ENCODE results near the gene STXBP1. TPM values are rescaled to one million over a fixed set of nuclear protein-coding genes. Genes with fewer than 3 reads are reported as not detected.

STXBP1 gene
- total and polyA plus RNA-seq, 2 experiments from 2014 or later: 48.6 to 50.4 TPM

DNA sequence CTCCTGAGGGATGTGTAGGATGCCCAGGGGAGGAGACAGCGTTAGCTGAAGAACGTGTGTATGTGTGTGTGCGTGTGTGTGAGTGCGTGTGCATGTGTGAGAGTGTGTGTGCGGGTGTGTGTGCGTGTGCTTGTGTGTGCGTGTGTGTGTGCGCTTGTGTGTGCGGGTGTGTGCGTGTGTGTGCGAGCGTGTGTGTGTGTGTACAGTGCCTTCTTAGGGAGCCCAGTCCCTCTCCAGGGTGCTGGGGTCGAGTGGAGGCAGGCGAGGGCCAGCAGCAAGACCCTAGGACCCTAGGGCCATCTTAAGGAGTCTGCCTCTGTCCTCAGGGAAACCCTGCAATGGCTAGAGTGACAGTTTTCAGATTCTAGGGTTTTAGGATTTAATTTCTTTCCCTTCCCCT lies 26.0 kb upstream of the STXBP1 start:
- Mint-ChIP-seq H3K27me3 (ENCODE audit: insufficient read depth, low read depth, poor library complexity) (peaks cover 15% of the 10 kb centered on the region), H3K36me3 (ENCODE audit: low read depth) (no peaks in the 10 kb centered on the region), H3K9me3 (no peaks in the 10 kb centered on the region), H3K4me1 (peaks cover 12% of the 10 kb centered on the region), H3K27ac (0 out of 2 replicates have a peak overlapping the region, but pooled peaks have one; percentile 9), H3K4me3 (no peak overlapping the region)
- H3K36me3 ChIP-seq (ENCODE audit: insufficient read depth): no peaks in the 10 kb centered on the region
- ATAC-seq (peak; percentile 14), DNase-seq (ENCODE audit: low spot score) (no peak)
- H3K79me2 ChIP-seq (replicated peaks; ENCODE audit: insufficient read depth): no peaks in the 10 kb centered on the region
- H3K4me3 ChIP-seq: no peak overlapping the region
- H3K27me3 ChIP-seq (ENCODE audit: insufficient read depth): no peaks in the 10 kb centered on the region
- H3K27ac ChIP-seq (ENCODE audit: low read depth): no peak overlapping the region
- no peaks in the 10 kb centered on the region for H3F3A ChIP-seq (replicated peaks; ENCODE audit: low read depth)
- TF ChIP-seq, protein P1, sequence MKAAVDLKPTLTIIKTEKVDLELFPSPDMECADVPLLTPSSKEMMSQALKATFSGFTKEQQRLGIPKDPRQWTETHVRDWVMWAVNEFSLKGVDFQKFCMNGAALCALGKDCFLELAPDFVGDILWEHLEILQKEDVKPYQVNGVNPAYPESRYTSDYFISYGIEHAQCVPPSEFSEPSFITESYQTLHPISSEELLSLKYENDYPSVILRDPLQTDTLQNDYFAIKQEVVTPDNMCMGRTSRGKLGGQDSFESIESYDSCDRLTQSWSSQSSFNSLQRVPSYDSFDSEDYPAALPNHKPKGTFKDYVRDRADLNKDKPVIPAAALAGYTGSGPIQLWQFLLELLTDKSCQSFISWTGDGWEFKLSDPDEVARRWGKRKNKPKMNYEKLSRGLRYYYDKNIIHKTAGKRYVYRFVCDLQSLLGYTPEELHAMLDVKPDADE (IDR thresholded peaks at IDR 0.05): 0 out of 2 replicates have a peak, but pooled peaks have one; percentile 10
- no peak for TF ChIP-seq EZH2 (IDR thresholded peaks at IDR 0.05; ENCODE audit: low read depth, unreplicated experiment)
- H3K9me2 ChIP-seq (ENCODE audit: insufficient read depth): no peaks in the 10 kb centered on the region
- no peaks in the 10 kb centered on the region; the same call in 1 of the 2 replicates for H3K4me1 ChIP-seq (ENCODE audit: insufficient read depth)
- no peak overlapping the region for H2AFZ ChIP-seq
- H4K20me1 ChIP-seq (replicated peaks; ENCODE audit: insufficient read depth): no peaks in the 10 kb centered on the region
- no peak overlapping the region for H3K4me2 ChIP-seq

DNA sequence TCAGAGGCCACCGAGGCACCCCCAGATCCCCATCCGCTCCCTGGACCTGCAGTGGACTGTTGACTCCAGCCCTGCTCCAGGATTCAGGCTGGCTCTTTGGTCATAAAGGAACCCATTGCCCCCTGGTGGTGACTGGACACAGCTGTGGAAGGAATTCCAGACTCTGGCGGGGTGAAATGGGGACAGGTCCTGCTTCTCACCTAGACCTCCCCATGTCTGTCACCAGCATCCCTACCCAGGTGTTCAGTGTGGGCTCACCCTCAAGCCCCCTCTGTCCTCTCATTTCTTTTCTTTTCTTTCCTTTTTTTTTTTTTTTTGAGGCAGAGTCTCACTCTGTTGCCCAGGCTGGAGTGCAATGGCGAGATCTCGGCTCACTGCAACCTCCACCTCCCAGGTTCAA lies 25.5 kb upstream of the STXBP1 start:
- Mint-ChIP-seq H3K27me3 (ENCODE audit: insufficient read depth, low read depth, poor library complexity) (peaks cover 15% of the 10 kb centered on the region), H3K36me3 (ENCODE audit: low read depth) (no peaks in the 10 kb centered on the region), H3K27ac (no peak overlapping the region), H3K4me1 (peaks cover 12% of the 10 kb centered on the region), H3K9me3 (no peaks in the 10 kb centered on the region), H3K4me3 (no peak overlapping the region)
- DNase-seq (ENCODE audit: low spot score): peak; percentile 97
- no peaks in the 10 kb centered on the region for H3F3A ChIP-seq (replicated peaks; ENCODE audit: low read depth)
- no peaks in the 10 kb centered on the region for H3K79me2 ChIP-seq (replicated peaks; ENCODE audit: insufficient read depth)
- no peaks in the 10 kb centered on the region for H4K20me1 ChIP-seq (replicated peaks; ENCODE audit: insufficient read depth)
- H3K4me1 ChIP-seq (ENCODE audit: insufficient read depth): no peaks in the 10 kb centered on the region; the same call in 1 of the 2 replicates
- no peak overlapping the region for H3K4me3 ChIP-seq
- H3K27me3 ChIP-seq (ENCODE audit: insufficient read depth): no peaks in the 10 kb centered on the region
- H3K4me2 ChIP-seq: no peak overlapping the region
- no peaks in the 10 kb centered on the region for H3K9me2 ChIP-seq (ENCODE audit: insufficient read depth)
- peak; percentile 95 for ATAC-seq
- H2AFZ ChIP-seq: no peak overlapping the region
- H3K36me3 ChIP-seq (ENCODE audit: insufficient read depth): no peaks in the 10 kb centered on the region
- no peak overlapping the region for H3K27ac ChIP-seq (ENCODE audit: low read depth)
- TF ChIP-seq STAT1 (IDR thresholded peaks at IDR 0.05; ENCODE audit: unreplicated experiment) (no peak), CREB1 (CRISPR knock-in tag; IDR thresholded peaks at IDR 0.05; ENCODE audit: low read depth) (no peak), JUNB (IDR thresholded peaks at IDR 0.05; ENCODE audit: unreplicated experiment) (no peak), ZNF114 (CRISPR knock-in tag; IDR thresholded peaks at IDR 0.05) (no peak), NANOG (IDR thresholded peaks at IDR 0.05; ENCODE audit: borderline replicate concordance) (no peak)
- TF ChIP-seq, protein P2, sequence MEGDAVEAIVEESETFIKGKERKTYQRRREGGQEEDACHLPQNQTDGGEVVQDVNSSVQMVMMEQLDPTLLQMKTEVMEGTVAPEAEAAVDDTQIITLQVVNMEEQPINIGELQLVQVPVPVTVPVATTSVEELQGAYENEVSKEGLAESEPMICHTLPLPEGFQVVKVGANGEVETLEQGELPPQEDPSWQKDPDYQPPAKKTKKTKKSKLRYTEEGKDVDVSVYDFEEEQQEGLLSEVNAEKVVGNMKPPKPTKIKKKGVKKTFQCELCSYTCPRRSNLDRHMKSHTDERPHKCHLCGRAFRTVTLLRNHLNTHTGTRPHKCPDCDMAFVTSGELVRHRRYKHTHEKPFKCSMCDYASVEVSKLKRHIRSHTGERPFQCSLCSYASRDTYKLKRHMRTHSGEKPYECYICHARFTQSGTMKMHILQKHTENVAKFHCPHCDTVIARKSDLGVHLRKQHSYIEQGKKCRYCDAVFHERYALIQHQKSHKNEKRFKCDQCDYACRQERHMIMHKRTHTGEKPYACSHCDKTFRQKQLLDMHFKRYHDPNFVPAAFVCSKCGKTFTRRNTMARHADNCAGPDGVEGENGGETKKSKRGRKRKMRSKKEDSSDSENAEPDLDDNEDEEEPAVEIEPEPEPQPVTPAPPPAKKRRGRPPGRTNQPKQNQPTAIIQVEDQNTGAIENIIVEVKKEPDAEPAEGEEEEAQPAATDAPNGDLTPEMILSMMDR (conservative IDR thresholded peaks at IDR 0.05; ENCODE audit: low read depth in 2 of 2): peak; percentile 81 to 96
- TF ChIP-seq, protein P3, sequence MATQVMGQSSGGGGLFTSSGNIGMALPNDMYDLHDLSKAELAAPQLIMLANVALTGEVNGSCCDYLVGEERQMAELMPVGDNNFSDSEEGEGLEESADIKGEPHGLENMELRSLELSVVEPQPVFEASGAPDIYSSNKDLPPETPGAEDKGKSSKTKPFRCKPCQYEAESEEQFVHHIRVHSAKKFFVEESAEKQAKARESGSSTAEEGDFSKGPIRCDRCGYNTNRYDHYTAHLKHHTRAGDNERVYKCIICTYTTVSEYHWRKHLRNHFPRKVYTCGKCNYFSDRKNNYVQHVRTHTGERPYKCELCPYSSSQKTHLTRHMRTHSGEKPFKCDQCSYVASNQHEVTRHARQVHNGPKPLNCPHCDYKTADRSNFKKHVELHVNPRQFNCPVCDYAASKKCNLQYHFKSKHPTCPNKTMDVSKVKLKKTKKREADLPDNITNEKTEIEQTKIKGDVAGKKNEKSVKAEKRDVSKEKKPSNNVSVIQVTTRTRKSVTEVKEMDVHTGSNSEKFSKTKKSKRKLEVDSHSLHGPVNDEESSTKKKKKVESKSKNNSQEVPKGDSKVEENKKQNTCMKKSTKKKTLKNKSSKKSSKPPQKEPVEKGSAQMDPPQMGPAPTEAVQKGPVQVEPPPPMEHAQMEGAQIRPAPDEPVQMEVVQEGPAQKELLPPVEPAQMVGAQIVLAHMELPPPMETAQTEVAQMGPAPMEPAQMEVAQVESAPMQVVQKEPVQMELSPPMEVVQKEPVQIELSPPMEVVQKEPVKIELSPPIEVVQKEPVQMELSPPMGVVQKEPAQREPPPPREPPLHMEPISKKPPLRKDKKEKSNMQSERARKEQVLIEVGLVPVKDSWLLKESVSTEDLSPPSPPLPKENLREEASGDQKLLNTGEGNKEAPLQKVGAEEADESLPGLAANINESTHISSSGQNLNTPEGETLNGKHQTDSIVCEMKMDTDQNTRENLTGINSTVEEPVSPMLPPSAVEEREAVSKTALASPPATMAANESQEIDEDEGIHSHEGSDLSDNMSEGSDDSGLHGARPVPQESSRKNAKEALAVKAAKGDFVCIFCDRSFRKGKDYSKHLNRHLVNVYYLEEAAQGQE (IDR thresholded peaks at IDR 0.05; ENCODE audit: unreplicated experiment): no peak
- TF ChIP-seq, protein P4, sequence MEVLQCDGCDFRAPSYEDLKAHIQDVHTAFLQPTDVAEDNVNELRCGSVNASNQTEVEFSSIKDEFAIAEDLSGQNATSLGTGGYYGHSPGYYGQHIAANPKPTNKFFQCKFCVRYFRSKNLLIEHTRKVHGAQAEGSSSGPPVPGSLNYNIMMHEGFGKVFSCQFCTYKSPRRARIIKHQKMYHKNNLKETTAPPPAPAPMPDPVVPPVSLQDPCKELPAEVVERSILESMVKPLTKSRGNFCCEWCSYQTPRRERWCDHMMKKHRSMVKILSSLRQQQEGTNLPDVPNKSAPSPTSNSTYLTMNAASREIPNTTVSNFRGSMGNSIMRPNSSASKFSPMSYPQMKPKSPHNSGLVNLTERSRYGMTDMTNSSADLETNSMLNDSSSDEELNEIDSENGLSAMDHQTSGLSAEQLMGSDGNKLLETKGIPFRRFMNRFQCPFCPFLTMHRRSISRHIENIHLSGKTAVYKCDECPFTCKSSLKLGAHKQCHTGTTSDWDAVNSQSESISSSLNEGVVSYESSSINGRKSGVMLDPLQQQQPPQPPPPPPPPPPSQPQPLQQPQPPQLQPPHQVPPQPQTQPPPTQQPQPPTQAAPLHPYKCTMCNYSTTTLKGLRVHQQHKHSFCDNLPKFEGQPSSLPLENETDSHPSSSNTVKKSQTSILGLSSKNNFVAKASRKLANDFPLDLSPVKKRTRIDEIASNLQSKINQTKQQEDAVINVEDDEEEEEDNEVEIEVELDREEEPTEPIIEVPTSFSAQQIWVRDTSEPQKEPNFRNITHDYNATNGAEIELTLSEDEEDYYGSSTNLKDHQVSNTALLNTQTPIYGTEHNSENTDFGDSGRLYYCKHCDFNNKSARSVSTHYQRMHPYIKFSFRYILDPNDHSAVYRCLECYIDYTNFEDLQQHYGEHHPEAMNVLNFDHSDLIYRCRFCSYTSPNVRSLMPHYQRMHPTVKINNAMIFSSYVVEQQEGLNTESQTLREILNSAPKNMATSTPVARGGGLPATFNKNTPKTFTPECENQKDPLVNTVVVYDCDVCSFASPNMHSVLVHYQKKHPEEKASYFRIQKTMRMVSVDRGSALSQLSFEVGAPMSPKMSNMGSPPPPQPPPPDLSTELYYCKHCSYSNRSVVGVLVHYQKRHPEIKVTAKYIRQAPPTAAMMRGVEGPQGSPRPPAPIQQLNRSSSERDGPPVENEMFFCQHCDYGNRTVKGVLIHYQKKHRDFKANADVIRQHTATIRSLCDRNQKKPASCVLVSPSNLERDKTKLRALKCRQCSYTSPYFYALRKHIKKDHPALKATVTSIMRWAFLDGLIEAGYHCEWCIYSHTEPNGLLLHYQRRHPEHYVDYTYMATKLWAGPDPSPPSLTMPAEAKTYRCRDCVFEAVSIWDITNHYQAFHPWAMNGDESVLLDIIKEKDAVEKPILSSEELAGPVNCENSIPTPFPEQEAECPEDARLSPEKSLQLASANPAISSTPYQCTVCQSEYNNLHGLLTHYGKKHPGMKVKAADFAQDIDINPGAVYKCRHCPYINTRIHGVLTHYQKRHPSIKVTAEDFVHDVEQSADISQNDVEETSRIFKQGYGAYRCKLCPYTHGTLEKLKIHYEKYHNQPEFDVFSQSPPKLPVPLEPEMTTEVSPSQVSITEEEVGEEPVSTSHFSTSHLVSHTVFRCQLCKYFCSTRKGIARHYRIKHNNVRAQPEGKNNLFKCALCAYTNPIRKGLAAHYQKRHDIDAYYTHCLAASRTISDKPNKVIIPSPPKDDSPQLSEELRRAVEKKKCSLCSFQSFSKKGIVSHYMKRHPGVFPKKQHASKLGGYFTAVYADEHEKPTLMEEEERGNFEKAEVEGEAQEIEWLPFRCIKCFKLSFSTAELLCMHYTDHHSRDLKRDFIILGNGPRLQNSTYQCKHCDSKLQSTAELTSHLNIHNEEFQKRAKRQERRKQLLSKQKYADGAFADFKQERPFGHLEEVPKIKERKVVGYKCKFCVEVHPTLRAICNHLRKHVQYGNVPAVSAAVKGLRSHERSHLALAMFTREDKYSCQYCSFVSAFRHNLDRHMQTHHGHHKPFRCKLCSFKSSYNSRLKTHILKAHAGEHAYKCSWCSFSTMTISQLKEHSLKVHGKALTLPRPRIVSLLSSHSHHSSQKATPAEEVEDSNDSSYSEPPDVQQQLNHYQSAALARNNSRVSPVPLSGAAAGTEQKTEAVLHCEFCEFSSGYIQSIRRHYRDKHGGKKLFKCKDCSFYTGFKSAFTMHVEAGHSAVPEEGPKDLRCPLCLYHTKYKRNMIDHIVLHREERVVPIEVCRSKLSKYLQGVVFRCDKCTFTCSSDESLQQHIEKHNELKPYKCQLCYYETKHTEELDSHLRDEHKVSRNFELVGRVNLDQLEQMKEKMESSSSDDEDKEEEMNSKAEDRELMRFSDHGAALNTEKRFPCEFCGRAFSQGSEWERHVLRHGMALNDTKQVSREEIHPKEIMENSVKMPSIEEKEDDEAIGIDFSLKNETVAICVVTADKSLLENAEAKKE (CRISPR knock-in tag; IDR thresholded peaks at IDR 0.05): no peak

All from GM23338 (cell line).